HL-60 (cell line): ENCODE results near the gene OR4N5.
"Not testable (repeated sequence)": the region's sequence is repeated elsewhere in the genome, so short reads cannot be mapped to it uniquely, and the experiment has no call there.

Experiments used
- DNase-seq, 2 experiments: peaks; one replicate each; pipeline ENCODE4 v3.0.0-alpha.2; 2010 to 2020; ENCODE audit warnings: low read depth in 1 of 2, low spot score in 1 of 2
- H3K27ac ChIP-seq: fragments of 250-450 bp; sonication (Bioruptor Pico); replicated peaks from 2 replicates; pipeline ENCODE4 v1.5.1; 2020; ENCODE audit warnings: mild to moderate bottlenecking, moderate library complexity
- H3K27me3 ChIP-seq: fragments of 250-450 bp; sonication (Bioruptor Pico); 2 replicates; pipeline ENCODE4 v1.5.1; 2021; ENCODE audit warnings: mild to moderate bottlenecking, moderate library complexity; ENCODE audit not compliant: insufficient read depth, poor library complexity, severe bottlenecking
- H3K4me3 ChIP-seq: replicated peaks from 2 replicates; pipeline ENCODE4 v1.5.1; 2011; ENCODE audit warnings: mild to moderate bottlenecking, control low read depth, low read length; ENCODE audit not compliant: insufficient read depth
- CTCF ChIP-seq: IDR thresholded peaks from one replicate; pipeline ENCODE4 v1.5.1; 2011; ENCODE audit warnings: low read length, control low read depth, inconsistent platforms; ENCODE audit not compliant: insufficient read depth
- GABPA ChIP-seq: IDR thresholded peaks from 2 replicates; pipeline ENCODE4 v1.6.1; 2012; ENCODE audit warnings: low read depth
- POLR2AphosphoS5 ChIP-seq: IDR thresholded peaks from 2 replicates; pipeline ENCODE4 v1.6.1; 2012; ENCODE audit warnings: low read depth
- REST ChIP-seq: IDR thresholded peaks from 2 replicates; pipeline ENCODE4 v1.6.1; 2012; ENCODE audit warnings: low read depth; ENCODE audit not compliant: insufficient replicate concordance
- SPI1 ChIP-seq: IDR thresholded peaks from 2 replicates; pipeline ENCODE4 v1.6.1; 2012; ENCODE audit warnings: low read depth, mild to moderate bottlenecking, borderline replicate concordance
- long read RNA-seq: library from polyadenylated mRNA; unstranded; transcript quantifications from one replicate; pipeline ENCODE4 v2.0.0, GENCODE V29; 2020

OR4N5 gene
- long read RNA-seq: 0 reads

GRCh38 chr14:20138520-20138919 lies at the start of gene OR4N5:
Gene OR4N5, plus strand, starts transcription at chr14:20138820. Its CDS starts 4,916 bp downstream, at chr14:20143736.
- H3K4me3 ChIP-seq: no peak within 1 kb of the TSS
- H3K27me3 ChIP-seq: peaks cover 3% of the 10 kb centered on the region
- H3K27ac ChIP-seq: no peak within 1 kb of the TSS
- no peak for DNase-seq
- TF ChIP-seq POLR2AphosphoS5: no peak
- TF ChIP-seq SPI1: no peak
- TF ChIP-seq GABPA: no peak
- no peak for TF ChIP-seq REST
- TF ChIP-seq CTCF: no peak

GRCh38 chr14:20092050-20092449 lies 46.6 kb upstream of the OR4N5 start:
- Histone ChIP-seq H3K27ac (no peak overlapping the region), H3K4me3 (no peak overlapping the region)
- TF ChIP-seq CTCF (no peak), SPI1 (no peak), POLR2AphosphoS5 (no peak), GABPA (no peak), REST (no peak)

GRCh38 chr14:20093442-20093841 lies 45.2 kb upstream of the OR4N5 start:
- Histone ChIP-seq H3K27me3 (peaks cover 3% of the 10 kb centered on the region), H3K4me3 (no peak overlapping the region), H3K27ac (no peak overlapping the region)
- TF ChIP-seq REST (no peak), SPI1 (peak; percentile 85)
- DNase-seq: peak; percentile 6 to 51

More at GRCh38 chr14:20092050-20092449, 46.6 kb upstream of the OR4N5 start:
- no peak for DNase-seq
- H3K27me3 ChIP-seq: peaks cover 1% of the 10 kb centered on the region

- not testable (repeated sequence) for H3K27me3 ChIP-seq, DNase-seq, H3K27ac ChIP-seq, H3K4me3 ChIP-seq
These were observed 39.5 kb upstream of the OR4N5 start for GRCh38 chr14:20098926-20099770.
